Subcutaneous abdominal adipose tissue (tissue), 5 donors: ENCODE results near the gene SPATA31C1.
"Not testable (repeated sequence)": the region's sequence is repeated elsewhere in the genome, so short reads cannot be mapped to it uniquely, and the experiment has no call there.

ENCODE experiments used
- H3K27ac ChIP-seq: one replicate; pipeline ENCODE4 v1.7.0; 2013; ENCODE audit warnings: low read depth, mild to moderate bottlenecking, inconsistent platforms, low read length, moderate library complexity
- H3K27me3 ChIP-seq, 5 donors: one replicate each; pipeline ENCODE4 v1.7.0; 2013; ENCODE audit warnings: low read length in 5 of 5, inconsistent platforms in 1 of 5; ENCODE audit not compliant: control insufficient read depth in 5 of 5, insufficient read depth in 4 of 5
- H3K36me3 ChIP-seq, 5 donors: one replicate each; pipeline ENCODE4 v1.7.0; 2013; ENCODE audit warnings: low read length in 5 of 5; ENCODE audit not compliant: control insufficient read depth in 5 of 5, insufficient read depth in 5 of 5
- H3K4me1 ChIP-seq, 5 donors: one replicate each; pipeline ENCODE4 v1.7.0; 2013; ENCODE audit warnings: low read length in 5 of 5, mild to moderate bottlenecking in 3 of 5, moderate library complexity in 1 of 5; ENCODE audit not compliant: control insufficient read depth in 5 of 5, insufficient read depth in 5 of 5
- H3K4me3 ChIP-seq, 5 donors: one replicate each; pipeline ENCODE4 v1.7.0; 2013; ENCODE audit warnings: low read length in 5 of 5, low read depth in 1 of 5
- H3K9ac ChIP-seq, 5 donors: one replicate each; pipeline ENCODE4 v1.7.0; 2013; ENCODE audit warnings: low read length in 5 of 5, mild to moderate bottlenecking in 4 of 5, moderate library complexity in 3 of 5
- H3K9me3 ChIP-seq, 5 donors: one replicate each; pipeline ENCODE4 v1.7.0; 2013; ENCODE audit warnings: low read length in 5 of 5; ENCODE audit not compliant: control insufficient read depth in 5 of 5
- donor health status: healthy.
- donor health status: healthy.
- donor health status: healthy.
- donor health status: healthy.
- donor health status: healthy.

SPATA31C1 gene

DNA sequence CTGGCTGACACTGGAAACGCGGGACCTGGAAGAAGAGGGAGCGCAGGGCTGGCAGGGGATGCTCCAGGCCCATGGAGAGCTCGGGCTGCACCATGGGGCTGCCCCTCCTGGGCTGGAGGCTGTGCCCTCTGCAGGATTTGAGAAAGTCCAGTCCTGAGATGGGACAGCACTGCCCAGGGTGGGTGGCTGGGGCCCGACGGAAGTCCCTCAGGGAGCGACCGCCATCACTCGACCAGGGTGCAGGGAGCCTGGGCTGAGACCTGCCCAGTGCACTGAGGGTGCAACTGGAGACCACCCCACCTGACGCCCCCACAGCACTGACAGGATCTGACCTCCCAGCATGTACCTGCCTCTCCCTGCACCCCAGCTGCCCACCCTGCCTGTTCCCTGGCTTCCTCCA is 7.1 kb downstream of the SPATA31C1 start:
- H3K9ac ChIP-seq, result not testable (repeated sequence)

DNA sequence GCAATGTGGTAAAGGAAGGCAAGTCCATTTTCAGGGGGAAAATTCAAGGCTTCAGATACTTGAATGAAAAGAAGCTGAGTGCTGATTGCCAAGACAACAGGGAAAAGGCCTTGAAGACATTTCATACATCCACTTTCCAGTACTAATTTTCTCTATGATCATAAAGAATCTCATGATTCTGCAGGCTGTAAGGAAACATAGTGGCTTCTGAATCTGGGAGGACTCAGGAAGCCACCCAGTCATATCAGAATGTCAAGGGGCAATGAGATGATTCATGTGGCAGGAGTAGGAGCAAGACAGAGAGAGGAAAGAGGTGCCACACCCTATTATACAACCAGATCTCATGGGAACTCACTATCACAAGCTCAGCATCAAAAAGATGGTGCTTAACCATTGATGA is 11.4 kb downstream of the SPATA31C1 start:
- H3K9me3 ChIP-seq, H3K9ac ChIP-seq, H3K36me3 ChIP-seq, H3K4me3 ChIP-seq, H3K27ac ChIP-seq, H3K27me3 ChIP-seq, H3K4me1 ChIP-seq: not testable (repeated sequence)

More for the DNA sequence above, 7.1 kb downstream of the SPATA31C1 start:
- not testable (repeated sequence) for H3K4me3 ChIP-seq, H3K27me3 ChIP-seq, H3K27ac ChIP-seq, H3K9me3 ChIP-seq, H3K4me1 ChIP-seq, H3K36me3 ChIP-seq

DNA sequence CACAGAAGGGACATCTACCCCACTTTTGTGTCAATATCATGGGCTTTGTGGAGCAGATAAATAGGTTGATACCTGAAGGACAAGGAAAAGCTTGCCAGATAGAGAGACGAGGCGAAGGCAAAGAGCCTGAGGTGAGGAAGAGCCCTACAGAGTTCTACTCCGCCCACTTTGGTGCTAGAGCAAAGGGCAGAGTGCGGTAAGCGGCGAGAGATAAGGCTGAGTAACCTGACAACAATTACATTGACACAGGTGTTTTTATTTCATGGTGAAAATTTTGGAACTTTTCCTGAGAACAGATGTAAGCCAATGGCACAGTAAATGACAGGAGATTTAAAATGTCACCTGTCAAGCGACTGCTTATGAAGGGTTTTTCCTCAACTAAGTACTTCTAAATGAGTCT is 16.7 kb downstream of the SPATA31C1 start:
- not testable (repeated sequence) for H3K4me1 ChIP-seq, H3K36me3 ChIP-seq, H3K27ac ChIP-seq, H3K9ac ChIP-seq, H3K9me3 ChIP-seq, H3K27me3 ChIP-seq, H3K4me3 ChIP-seq

DNA sequence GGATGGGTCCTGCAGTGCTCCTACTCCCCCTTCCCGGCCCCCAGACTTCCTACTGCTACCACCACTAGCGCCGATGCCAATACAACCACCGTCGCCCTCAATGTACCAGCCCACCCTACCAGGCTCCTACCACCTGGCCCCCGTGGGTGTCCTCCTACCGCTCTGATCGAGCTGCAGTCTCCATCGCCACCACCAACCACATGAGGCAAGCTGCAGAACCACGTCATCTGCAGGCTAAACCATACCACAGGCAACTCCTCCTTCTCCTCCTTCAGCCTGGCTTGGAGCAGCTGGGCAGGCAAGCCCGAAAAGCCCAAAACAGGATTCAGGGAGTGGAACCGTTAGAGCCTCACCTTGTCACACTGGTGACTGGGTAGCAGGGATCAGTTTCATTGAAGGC is 19.6 kb downstream of the SPATA31C1 start:
- not testable (repeated sequence) for H3K36me3 ChIP-seq, H3K9me3 ChIP-seq, H3K4me1 ChIP-seq, H3K9ac ChIP-seq, H3K27ac ChIP-seq, H3K27me3 ChIP-seq, H3K4me3 ChIP-seq

DNA sequence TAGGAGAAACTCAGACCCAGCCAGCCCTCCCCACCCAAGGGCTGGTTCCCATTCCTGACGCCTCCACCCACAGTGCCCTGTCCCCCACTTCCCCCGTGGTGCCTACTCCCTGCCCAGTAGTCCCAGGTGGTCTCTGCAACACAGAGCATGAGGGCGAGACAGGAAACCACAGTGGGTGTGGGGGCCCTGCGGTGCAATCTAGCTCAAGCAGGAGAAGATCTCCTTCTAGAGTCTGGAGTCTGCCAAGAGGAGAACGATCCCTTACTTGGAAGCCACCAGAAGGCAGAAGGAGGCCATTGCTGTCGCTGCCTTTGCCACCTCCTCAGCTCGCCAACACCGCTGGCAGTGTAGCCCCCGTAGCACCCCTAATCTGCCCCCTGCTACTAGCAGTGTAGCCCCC is 20.2 kb downstream of the SPATA31C1 start:
- not testable (repeated sequence) for H3K4me1 ChIP-seq, H3K36me3 ChIP-seq

DNA sequence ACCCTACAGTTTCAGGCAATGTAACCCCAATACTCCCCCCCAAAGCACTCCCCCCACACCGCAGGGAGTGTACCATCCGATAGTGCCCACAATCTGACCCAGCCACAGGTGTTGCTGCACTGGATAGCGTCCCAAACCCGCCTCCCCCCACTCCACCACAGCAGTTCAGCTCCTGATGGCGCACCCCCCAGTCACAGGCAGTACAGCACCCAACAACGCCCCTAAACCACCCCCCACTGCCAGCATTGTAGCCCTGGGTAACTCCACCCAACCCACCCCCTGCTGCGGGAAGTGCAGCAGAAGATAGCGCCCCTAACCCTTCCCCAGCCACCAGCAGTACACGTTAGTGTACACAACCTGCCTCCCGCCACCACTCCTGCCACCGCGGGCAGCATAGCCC is 20.6 kb downstream of the SPATA31C1 start:
- H3K4me1 ChIP-seq, H3K9ac ChIP-seq, H3K4me3 ChIP-seq: not testable (repeated sequence)

More for the DNA sequence above, 20.2 kb downstream of the SPATA31C1 start:
- H3K4me3 ChIP-seq, H3K27ac ChIP-seq, H3K9ac ChIP-seq, H3K27me3 ChIP-seq, H3K9me3 ChIP-seq: not testable (repeated sequence)

DNA sequence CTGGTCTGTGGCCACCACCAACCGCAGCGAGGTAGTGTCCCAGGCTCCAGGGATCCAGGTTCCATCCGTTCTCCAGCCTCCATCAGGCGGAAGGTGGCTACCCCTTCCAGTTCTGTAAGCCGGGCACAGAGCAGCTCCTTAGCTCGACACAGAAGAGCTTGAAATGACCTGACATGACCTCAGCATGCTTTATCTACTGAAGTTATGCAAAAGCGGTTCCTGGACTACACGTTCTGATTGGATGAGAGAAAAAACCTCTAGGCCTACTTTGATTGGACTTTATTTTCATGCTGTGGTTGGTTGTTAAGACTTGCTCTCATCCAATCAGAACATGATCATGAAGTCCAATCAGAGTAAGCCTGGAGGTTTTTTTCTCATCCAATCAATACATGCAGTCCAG is 21.3 kb downstream of the SPATA31C1 start:
- not testable (repeated sequence) for H3K27ac ChIP-seq, H3K4me3 ChIP-seq, H3K9me3 ChIP-seq, H3K27me3 ChIP-seq, H3K9ac ChIP-seq, H3K4me1 ChIP-seq, H3K36me3 ChIP-seq

More for the DNA sequence above, 20.6 kb downstream of the SPATA31C1 start:
- not testable (repeated sequence) for H3K9me3 ChIP-seq, H3K36me3 ChIP-seq, H3K27ac ChIP-seq, H3K27me3 ChIP-seq

DNA sequence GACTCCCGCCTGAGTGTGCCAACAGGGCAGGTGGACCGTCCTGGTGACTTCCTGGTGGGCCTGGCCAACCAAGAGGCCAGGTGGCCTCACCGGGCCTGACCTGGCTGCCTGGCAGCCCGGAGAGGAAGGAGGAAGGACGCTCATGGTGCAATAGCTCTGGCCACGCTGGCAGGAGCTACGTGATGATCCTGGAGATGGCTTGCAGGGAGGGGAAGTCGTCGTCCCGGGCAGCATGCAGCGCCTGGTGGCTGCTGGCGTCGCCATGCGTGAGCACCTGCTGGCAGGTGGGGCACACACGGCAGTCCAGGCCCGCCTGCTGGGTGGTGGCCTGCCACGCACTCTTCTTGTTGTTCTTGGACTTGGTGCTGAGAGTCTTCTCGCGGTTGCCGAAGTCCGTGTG is 26.3 kb downstream of the SPATA31C1 start:
- Histone ChIP-seq H3K27me3 (peaks cover 0 to 17% (median 3%) of the 10 kb centered on the region in 5 donors), H3K27ac (no peak overlapping the region), H3K4me1 (no peaks in the 10 kb centered on the region), H3K4me3 (no peak overlapping the region), H3K36me3 (no peaks in the 10 kb centered on the region), H3K9me3 (no peaks in the 10 kb centered on the region), H3K9ac (no peak overlapping the region)

DNA sequence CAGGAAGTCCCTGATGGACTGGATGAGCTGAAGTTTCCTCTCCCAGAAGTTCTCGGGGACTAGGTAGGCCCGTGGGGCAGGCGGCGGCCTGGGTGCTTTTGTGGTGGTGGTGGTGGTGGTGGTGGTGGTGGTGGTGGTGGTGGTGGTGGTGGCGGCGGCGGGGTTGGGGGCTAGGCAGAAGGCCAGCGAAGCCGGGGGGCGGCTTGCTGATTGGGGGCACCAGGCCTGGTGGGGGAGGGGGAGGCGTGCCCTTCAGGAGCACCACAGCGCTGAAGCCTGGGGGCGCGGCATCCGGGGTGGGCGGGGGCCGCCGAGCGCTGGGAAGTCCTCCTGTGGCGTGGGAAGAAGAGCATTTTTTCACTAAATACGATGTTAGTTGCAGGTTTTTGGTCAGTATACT is 26.9 kb downstream of the SPATA31C1 start:
- H3K4me1 ChIP-seq, result no peaks in the 10 kb centered on the region
- H3K9me3 ChIP-seq, result peaks cover 0 to under 1% (median 0%) of the 10 kb centered on the region in 5 donors
- H3K9ac ChIP-seq, result no peak overlapping the region
- no peak overlapping the region for H3K4me3 ChIP-seq
- peaks cover 0 to 18% (median 3%) of the 10 kb centered on the region in 5 donors for H3K27me3 ChIP-seq
- H3K27ac ChIP-seq, result no peak overlapping the region
- no peaks in the 10 kb centered on the region for H3K36me3 ChIP-seq

DNA sequence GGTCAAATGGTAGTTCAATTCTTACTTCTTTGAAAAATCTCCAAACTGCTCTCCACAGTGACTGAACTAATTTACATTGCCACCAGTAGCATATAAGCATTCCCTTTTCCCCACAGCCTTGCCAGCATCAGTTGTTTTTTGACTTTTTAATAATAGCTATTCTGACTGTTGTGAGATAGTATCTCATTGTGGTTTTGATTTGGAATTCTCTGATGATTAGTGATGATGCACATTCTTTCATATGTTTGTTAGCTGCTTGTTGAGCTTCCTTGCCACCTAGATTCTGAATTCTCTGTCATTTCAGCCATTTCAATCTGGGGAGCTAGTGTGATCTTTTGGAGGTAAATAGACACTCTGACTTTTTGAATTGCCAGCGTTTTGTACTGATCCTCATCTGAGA is 32.5 kb downstream of the SPATA31C1 start:
- Histone ChIP-seq H3K27ac (no peak overlapping the region), H3K27me3 (peaks cover 0 to 7% (median 3%) of the 10 kb centered on the region in 5 donors), H3K4me1 (no peaks in the 10 kb centered on the region), H3K4me3 (no peak overlapping the region), H3K9me3 (peaks cover 0 to 10% (median 4%) of the 10 kb centered on the region in 5 donors), H3K36me3 (no peaks in the 10 kb centered on the region), H3K9ac (no peak overlapping the region)
